Tibial nerve (tissue), 4 donors: ENCODE results near the gene ABHD10. TPM values are rescaled to one million over a fixed set of nuclear protein-coding genes. Genes with fewer than 3 reads are reported as not detected.

Experiments
- DNase-seq, 2 donors: peaks; one replicate each; pipeline ENCODE4 v3.0.0-alpha.2; 2019; ENCODE audit warnings: low spot score in 2 of 2
- H3K27ac ChIP-seq, 4 donors: fragments of 200-600 bp; sonication (generic) in 3 of 4; one replicate each; pipeline ENCODE4 v1.5.1; 2017 to 2019; ENCODE audit warnings: mild to moderate bottlenecking in 1 of 4
- H3K27me3 ChIP-seq, 2 donors: fragments of 200-600 bp; sonication (generic) in 1 of 2; one replicate each; pipeline versions ENCODE4 v1.5.1 to v1.6.0; 2017 to 2019
- H3K36me3 ChIP-seq, 3 donors: fragments of 200-600 bp; sonication (generic); one replicate each; pipeline ENCODE4 v1.5.1; 2018 to 2019
- H3K4me1 ChIP-seq, 4 donors: fragments of 200-600 bp; sonication (generic) in 3 of 4; one replicate each; pipeline ENCODE4 v1.5.1; 2017 to 2019
- H3K4me3 ChIP-seq, 4 donors: fragments of 200-600 bp; sonication (generic) in 3 of 4; one replicate each; pipeline ENCODE4 v1.5.1; 2017 to 2019; ENCODE audit warnings: mild to moderate bottlenecking in 1 of 4, moderate library complexity in 1 of 4
- H3K9me3 ChIP-seq, 4 donors: fragments of 200-600 bp; sonication (generic) in 3 of 4; one replicate each; pipeline ENCODE4 v1.5.1; 2017 to 2019
- EP300 ChIP-seq, 2 donors: sonication (generic); formaldehyde crosslinking; IDR thresholded peaks; one replicate each; pipeline ENCODE4 v1.6.1; 2017; ENCODE audit warnings: antibody characterized with exemption in 2 of 2, mild to moderate bottlenecking in 1 of 2
- POLR2A ChIP-seq, 2 donors: fragments of 450-650 bp; IDR thresholded peaks; one replicate each; pipeline ENCODE4 v1.6.1; 2017; ENCODE audit warnings: antibody characterized with exemption in 2 of 2, mild to moderate bottlenecking in 2 of 2, moderate library complexity in 2 of 2
- WGBS, 2 donors: methylation state at CpG; one replicate each; pipeline ENCODE4 v1.1.5; 2018; 5-methylcytosine and 5-hydroxymethylcytosine counted together
- total RNA-seq, 4 donors: library from RNA; depleted of rRNA; stranded (reverse); fragments of >200 nt; gene quantifications; one replicate each; pipeline ENCODE4 v1.1.0, GENCODE V29; 2016
- TF ChIP-seq, protein P1 (sequence below), 5 experiments: fragments of 200-600 bp in 3 of 5; fragments of 450-650 bp in 2 of 5; sonication (generic) in 3 of 5; IDR thresholded peaks; one replicate each; pipeline ENCODE4 v1.5.1; 2016 to 2019; ENCODE audit warnings: antibody characterized with exemption in 5 of 5, mild to moderate bottlenecking in 3 of 5, moderate library complexity in 2 of 5

ABHD10 gene
- total RNA-seq, 4 donors from 2014 or later: 11.7 to 28.8 (median 19.4) TPM

DNA sequence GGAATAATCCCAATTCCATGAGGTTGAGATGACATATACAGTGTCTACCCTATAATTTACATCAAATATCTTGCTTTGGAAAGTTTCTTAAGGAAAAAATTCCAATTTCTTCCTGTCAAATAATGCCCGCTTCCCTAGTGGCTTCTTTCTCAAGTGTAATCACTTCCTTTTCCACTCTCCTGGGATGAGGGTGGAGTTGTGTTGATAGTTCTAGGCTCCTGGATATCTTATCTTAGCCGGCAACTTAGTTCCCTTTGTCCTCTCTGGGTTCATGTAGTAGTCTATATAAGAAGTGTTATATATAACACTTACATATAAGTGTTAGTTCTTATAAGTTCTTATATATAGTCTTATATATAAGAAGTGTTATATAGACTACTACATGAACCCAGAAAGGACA is 30.8 kb downstream of the ABHD10 start:
- Histone ChIP-seq H3K9me3 (no peaks in the 10 kb centered on the region), H3K27ac (no peak overlapping the region), H3K27me3 (no peaks in the 10 kb centered on the region), H3K4me3 (no peak overlapping the region), H3K36me3 (no peaks in the 10 kb centered on the region), H3K4me1 (peaks cover 0 to 39% (median 2%) of the 10 kb centered on the region in 4 donors)
- 90 to 96% methylated on average over 2 of the region's 2 CpGs for WGBS, 2 donors
- no peak for DNase-seq
- TF ChIP-seq EP300 (IDR thresholded peaks at IDR 0.05) (no peak), POLR2A (IDR thresholded peaks at IDR 0.05) (no peak)
- TF ChIP-seq, protein P1, sequence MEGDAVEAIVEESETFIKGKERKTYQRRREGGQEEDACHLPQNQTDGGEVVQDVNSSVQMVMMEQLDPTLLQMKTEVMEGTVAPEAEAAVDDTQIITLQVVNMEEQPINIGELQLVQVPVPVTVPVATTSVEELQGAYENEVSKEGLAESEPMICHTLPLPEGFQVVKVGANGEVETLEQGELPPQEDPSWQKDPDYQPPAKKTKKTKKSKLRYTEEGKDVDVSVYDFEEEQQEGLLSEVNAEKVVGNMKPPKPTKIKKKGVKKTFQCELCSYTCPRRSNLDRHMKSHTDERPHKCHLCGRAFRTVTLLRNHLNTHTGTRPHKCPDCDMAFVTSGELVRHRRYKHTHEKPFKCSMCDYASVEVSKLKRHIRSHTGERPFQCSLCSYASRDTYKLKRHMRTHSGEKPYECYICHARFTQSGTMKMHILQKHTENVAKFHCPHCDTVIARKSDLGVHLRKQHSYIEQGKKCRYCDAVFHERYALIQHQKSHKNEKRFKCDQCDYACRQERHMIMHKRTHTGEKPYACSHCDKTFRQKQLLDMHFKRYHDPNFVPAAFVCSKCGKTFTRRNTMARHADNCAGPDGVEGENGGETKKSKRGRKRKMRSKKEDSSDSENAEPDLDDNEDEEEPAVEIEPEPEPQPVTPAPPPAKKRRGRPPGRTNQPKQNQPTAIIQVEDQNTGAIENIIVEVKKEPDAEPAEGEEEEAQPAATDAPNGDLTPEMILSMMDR (IDR thresholded peaks at IDR 0.05): no peak

GRCh38 chr3:112010636-112011035 is 31.8 kb downstream of the ABHD10 start:
- H3K9me3 ChIP-seq: no peaks in the 10 kb centered on the region
- no peak overlapping the region for H3K27ac ChIP-seq
- peaks cover 0 to 39% (median 2%) of the 10 kb centered on the region in 4 donors for H3K4me1 ChIP-seq
- 42 to 59% methylated on average over 3 of the region's 3 CpGs for WGBS, 2 donors
- H3K36me3 ChIP-seq: no peaks in the 10 kb centered on the region
- no peak for TF ChIP-seq EP300 (IDR thresholded peaks at IDR 0.05)
- TF ChIP-seq, protein P1 (IDR thresholded peaks at IDR 0.05): no peak
- TF ChIP-seq POLR2A (IDR thresholded peaks at IDR 0.05): no peak
- no peaks in the 10 kb centered on the region for H3K27me3 ChIP-seq
- DNase-seq: no peak
- no peak overlapping the region for H3K4me3 ChIP-seq

GRCh38 chr3:112011376-112011940 is 32.6 kb downstream of the ABHD10 start:
- TF ChIP-seq POLR2A (IDR thresholded peaks at IDR 0.05) (no peak), EP300 (IDR thresholded peaks at IDR 0.05) (no peak)
- TF ChIP-seq, protein P1 (IDR thresholded peaks at IDR 0.05): no peak
- Histone ChIP-seq H3K9me3 (no peaks in the 10 kb centered on the region), H3K27ac (no peak overlapping the region), H3K36me3 (no peaks in the 10 kb centered on the region), H3K27me3 (no peaks in the 10 kb centered on the region), H3K4me3 (no peak overlapping the region), H3K4me1 (peaks cover 0 to 39% (median 2%) of the 10 kb centered on the region in 4 donors)
- DNase-seq: no peak
- 83 to 91% methylated on average over 6 of the region's 6 CpGs for WGBS, 2 donors

DNA sequence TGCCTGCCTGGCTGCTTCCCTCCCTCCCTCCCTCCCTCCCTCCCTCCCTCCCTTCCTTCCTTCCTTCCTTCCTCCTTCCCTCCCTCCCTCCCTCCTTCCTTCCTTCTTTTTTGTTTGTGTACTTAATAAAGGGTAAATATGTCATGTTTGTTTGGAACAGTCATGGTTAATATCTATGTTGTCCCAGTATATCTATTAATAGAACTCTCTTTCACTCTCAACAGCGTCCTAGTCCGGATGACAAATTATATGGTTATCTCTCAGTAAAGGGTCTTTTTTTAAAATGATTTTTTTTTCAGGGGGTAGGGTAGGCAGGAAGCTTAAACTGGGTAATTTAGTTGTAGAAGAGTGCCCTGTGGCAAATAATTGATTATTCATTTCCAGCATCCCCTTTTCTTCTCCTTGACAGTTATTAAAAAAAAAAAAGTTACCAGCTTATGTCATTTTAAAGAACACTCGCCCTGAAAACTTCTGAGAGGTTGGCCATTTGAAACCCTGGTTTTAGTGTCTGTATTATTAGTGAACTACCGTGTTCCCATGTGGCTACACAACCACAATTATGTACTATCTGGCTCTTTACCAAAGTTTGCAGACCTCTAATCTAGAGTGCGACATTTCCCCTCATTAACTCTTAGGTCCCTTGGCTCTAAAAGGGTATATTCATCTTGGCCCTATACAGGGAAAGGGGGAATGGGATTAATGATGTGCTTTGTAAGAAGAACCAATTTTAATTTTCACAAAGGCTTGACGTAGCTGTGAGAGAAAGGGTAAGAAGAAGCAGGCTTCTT is 33.6 kb downstream of the ABHD10 start:
- H3K36me3 ChIP-seq: no peaks in the 10 kb centered on the region
- peak overlapping the region in 3 of 4 donors; percentile 4 to 11 (median 5) for H3K27ac ChIP-seq
- TF ChIP-seq EP300 (IDR thresholded peaks at IDR 0.05) (no peak), POLR2A (IDR thresholded peaks at IDR 0.05) (no peak)
- TF ChIP-seq, protein P1 (IDR thresholded peaks at IDR 0.05): no peak
- no peak for DNase-seq
- no peak overlapping the region for H3K4me3 ChIP-seq
- peaks cover 0 to 39% (median 2%) of the 10 kb centered on the region in 4 donors for H3K4me1 ChIP-seq
- H3K9me3 ChIP-seq: no peaks in the 10 kb centered on the region
- no peaks in the 10 kb centered on the region for H3K27me3 ChIP-seq
- WGBS, 2 donors: 32 to 47% methylated on average over 6 of the region's 6 CpGs
